Measurements from ENCODE around the gene LPAR4. TPM values are rescaled to one million over a fixed set of nuclear protein-coding genes. Genes with fewer than 3 reads are reported as not detected.
A peak's percentile ranks its signal among the peaks of the same experiment; 100 is the strongest.

LPAR4 gene
- total RNA-seq, 1 donor from 2014 or later: 17.3 TPM

DNA sequence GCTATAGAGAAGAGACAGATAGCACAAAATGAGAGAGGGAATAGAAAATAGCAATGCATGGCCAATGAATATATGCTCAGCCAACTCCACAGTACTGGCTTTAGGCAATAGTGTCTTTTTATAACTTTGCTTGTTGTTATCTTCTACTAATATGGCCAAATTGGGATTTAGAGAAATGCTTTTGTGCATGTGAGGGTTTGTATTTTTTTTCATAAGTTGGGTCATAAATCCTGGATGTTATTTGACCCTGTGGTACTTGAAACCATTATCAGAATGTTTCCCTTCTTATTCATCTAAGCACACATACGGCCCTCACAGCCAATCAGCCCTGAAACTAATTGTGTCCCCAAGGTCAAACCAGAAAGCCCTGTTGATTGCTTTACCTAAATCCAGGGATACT, 35.2 kb upstream of the LPAR4 start:
- Mint-ChIP-seq H3K9me3 (peaks cover 4% of the 10 kb centered on the region), H3K36me3 (ENCODE audit: low read depth) (no peaks in the 10 kb centered on the region), H3K4me1 (peaks cover 4% of the 10 kb centered on the region), H3K27me3 (ENCODE audit: low read depth) (no peaks in the 10 kb centered on the region), H3K27ac (ENCODE audit: unreplicated experiment) (no peak overlapping the region), H3K4me3 (no peak overlapping the region)
- DNase-seq (ENCODE audit: low read depth, low spot score): no peak
- TF ChIP-seq, protein P1, sequence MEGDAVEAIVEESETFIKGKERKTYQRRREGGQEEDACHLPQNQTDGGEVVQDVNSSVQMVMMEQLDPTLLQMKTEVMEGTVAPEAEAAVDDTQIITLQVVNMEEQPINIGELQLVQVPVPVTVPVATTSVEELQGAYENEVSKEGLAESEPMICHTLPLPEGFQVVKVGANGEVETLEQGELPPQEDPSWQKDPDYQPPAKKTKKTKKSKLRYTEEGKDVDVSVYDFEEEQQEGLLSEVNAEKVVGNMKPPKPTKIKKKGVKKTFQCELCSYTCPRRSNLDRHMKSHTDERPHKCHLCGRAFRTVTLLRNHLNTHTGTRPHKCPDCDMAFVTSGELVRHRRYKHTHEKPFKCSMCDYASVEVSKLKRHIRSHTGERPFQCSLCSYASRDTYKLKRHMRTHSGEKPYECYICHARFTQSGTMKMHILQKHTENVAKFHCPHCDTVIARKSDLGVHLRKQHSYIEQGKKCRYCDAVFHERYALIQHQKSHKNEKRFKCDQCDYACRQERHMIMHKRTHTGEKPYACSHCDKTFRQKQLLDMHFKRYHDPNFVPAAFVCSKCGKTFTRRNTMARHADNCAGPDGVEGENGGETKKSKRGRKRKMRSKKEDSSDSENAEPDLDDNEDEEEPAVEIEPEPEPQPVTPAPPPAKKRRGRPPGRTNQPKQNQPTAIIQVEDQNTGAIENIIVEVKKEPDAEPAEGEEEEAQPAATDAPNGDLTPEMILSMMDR (conservative IDR thresholded peaks at IDR 0.05): no peak

DNA sequence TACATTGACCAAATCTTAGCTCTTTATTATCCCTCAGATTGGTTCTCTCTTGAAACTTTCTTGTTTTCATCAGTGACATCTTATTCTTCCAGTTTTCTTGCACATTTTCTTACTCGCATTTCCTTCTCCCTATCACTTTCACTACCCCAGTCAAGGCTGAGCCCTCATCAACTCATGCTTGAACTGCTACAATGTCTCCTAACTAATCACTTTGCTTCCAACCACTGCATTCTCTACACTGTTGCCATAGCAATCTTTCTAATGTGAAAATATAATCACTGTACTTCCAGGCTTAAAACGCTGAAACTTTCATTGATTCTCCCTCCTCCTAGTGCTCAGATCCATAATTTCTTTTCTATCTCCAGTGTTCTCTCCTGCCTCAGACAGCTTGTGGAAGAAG, 22.2 kb upstream of the LPAR4 start:
- TF ChIP-seq, protein P1 (conservative IDR thresholded peaks at IDR 0.05): no peak
- Mint-ChIP-seq H3K36me3 (ENCODE audit: low read depth) (no peaks in the 10 kb centered on the region), H3K27ac (ENCODE audit: unreplicated experiment) (no peak overlapping the region), H3K4me3 (no peak overlapping the region), H3K9me3 (peaks cover 9% of the 10 kb centered on the region), H3K4me1 (peaks cover 3% of the 10 kb centered on the region), H3K27me3 (ENCODE audit: low read depth) (no peaks in the 10 kb centered on the region)
- DNase-seq (ENCODE audit: low read depth, low spot score): no peak

DNA sequence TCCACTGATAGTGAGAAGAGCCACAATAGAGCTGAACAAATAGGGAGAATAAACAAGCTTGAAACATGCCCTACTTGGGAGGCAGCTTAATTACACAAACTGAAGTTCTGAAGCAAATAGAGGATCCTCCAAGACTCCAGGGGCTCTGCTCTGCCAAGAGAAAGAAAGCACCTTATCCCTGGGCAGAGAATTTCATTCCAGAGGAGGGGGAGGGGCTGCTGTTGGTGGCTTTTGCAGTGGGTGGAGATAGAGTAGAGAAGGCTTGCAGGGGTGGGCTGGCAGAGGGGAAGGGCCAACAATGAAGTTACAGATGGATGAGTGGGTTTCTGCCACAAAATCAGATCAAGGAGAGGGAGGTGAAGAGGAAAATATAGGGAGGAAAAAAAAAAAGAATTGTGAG, 1.0 kb upstream of the LPAR4 start:
- no peak for DNase-seq (ENCODE audit: low read depth, low spot score)
- Mint-ChIP-seq H3K4me3 (peak overlapping the region; percentile 91), H3K36me3 (ENCODE audit: low read depth) (peaks cover 2% of the 10 kb centered on the region), H3K4me1 (peaks cover 36% of the 10 kb centered on the region), H3K27ac (ENCODE audit: unreplicated experiment) (no peak overlapping the region), H3K9me3 (peaks cover 4% of the 10 kb centered on the region), H3K27me3 (ENCODE audit: low read depth) (no peaks in the 10 kb centered on the region)
- TF ChIP-seq, protein P1 (conservative IDR thresholded peaks at IDR 0.05): no peak

DNA sequence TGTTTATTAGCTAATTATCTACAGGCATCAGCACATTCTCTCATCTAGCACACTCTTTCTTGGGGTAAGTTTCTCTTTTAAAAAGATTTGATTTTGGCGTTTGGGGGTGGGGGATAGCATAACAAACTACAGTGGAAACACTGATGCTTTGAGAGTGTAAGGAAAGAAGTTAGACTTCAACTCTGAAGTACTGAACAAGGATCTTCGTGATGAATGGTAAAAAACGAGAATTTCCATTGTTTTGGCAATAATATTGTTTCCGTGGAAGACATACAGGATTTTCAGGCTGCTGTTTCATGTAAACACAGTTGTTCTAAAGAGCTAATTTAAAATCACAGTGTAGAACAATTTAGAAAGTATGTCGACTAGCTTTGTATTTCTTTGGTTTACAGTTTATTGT, 451 bp downstream of the LPAR4 start:
- Mint-ChIP-seq H3K9me3 (peaks cover 4% of the 10 kb centered on the region), H3K4me3 (peak overlapping the region; percentile 91), H3K4me1 (peaks cover 36% of the 10 kb centered on the region), H3K27ac (ENCODE audit: unreplicated experiment) (peak overlapping the region; percentile 90), H3K36me3 (ENCODE audit: low read depth) (peaks cover 2% of the 10 kb centered on the region), H3K27me3 (ENCODE audit: low read depth) (no peaks in the 10 kb centered on the region)
- TF ChIP-seq, protein P1 (conservative IDR thresholded peaks at IDR 0.05): no peak
- no peak for DNase-seq (ENCODE audit: low read depth, low spot score)

DNA sequence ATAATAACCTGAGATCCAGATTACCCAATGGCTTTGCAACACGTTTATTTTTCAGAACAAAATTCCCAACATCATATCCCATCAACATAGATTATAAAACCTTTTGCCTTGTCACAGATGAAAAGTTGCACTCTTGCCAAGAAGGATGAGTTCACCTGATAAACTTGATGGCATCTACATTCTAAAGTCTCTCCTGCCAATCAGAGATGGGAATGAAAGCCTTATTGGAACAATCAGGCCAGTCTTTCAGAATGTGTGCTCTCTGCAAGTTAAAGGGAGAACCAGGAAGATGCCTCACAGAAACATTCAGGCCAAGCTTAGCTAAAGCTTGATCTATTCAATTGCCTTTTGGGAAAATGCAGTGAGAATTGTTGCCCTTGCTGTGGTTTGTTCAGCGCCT, 1.3 kb downstream of the LPAR4 start:
- H3K36me3 Mint-ChIP-seq (ENCODE audit: low read depth): peaks cover 2% of the 10 kb centered on the region
- peaks cover 4% of the 10 kb centered on the region for H3K9me3 Mint-ChIP-seq
- H3K4me3 Mint-ChIP-seq: peak overlapping the region; percentile 91
- peaks cover 36% of the 10 kb centered on the region for H3K4me1 Mint-ChIP-seq
- no peak overlapping the region for H3K27ac Mint-ChIP-seq (ENCODE audit: unreplicated experiment)
- TF ChIP-seq, protein P1 (conservative IDR thresholded peaks at IDR 0.05): no peak
- H3K27me3 Mint-ChIP-seq (ENCODE audit: low read depth): no peaks in the 10 kb centered on the region
- no peak for DNase-seq (ENCODE audit: low read depth, low spot score)

DNA sequence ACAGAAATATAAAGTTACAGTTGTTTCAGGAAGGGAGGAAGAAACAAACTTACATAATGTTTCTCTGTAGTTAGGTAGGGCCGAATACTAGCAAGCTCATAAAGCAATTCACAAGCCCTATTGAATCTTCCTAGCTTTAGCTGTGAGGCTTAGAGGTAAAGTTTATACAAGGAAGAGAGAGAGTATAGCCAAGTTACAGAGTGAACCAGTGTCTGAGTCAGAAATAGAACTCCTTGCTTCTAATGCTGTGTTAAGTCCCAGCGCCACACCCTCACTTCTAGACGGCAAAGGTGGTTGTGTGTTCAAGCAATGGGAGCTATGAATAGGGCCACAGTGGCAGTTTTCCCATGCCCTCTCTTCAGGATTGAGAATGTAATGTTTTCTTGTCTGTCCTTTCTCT, 6.1 kb downstream of the LPAR4 start:
- H3K9me3 Mint-ChIP-seq: peaks cover 10% of the 10 kb centered on the region
- DNase-seq (ENCODE audit: low read depth, low spot score): no peak
- H3K4me3 Mint-ChIP-seq: no peak overlapping the region
- H3K27ac Mint-ChIP-seq (ENCODE audit: unreplicated experiment): no peak overlapping the region
- no peaks in the 10 kb centered on the region for H3K27me3 Mint-ChIP-seq (ENCODE audit: low read depth)
- H3K36me3 Mint-ChIP-seq (ENCODE audit: low read depth): peaks cover 20% of the 10 kb centered on the region
- peaks cover 24% of the 10 kb centered on the region for H3K4me1 Mint-ChIP-seq
- TF ChIP-seq, protein P1 (conservative IDR thresholded peaks at IDR 0.05): no peak
